K562 (cell line): ENCODE measurements around the gene GNAQ. TPM values are rescaled to one million over a fixed set of nuclear protein-coding genes. Genes with fewer than 3 reads are reported as not detected.

Source experiments
- ATAC-seq: fragments of 200-7000 bp; cut with Tn5 transposase; 3 replicates; pipeline ENCODE4 v1.9.1; 2020; ENCODE audit warnings: moderate library complexity
- BruUV-seq: library from RNA; stranded (reverse); fragments of 400-500 nt; replicated peaks from 2 replicates; lab custom pipeline; 2021; lab: Mats Ljungman, UMichigan
- CTCF ChIA-PET: fragments of 300-600 bp; formaldehyde crosslinking; extraction: SDS; loops from one replicate; lab custom pipeline; 2021; ENCODE audit warnings: low intra/inter-chr PET ratio; lab: Yijun Ruan, JAX
- POLR2A ChIA-PET: fragments of 300-600, 350-650 bp; sonication (Branson Sonifier 250); formaldehyde crosslinking; extraction: SDS; loops from one replicate; lab custom pipeline; 2021; ENCODE audit warnings: antibody characterized with exemption, inconsistent platforms; lab: Yijun Ruan, JAX
- DNase-seq, 4 experiments: peaks; one replicate each; pipeline versions ENCODE4 v3.0.0 to v3.0.0-alpha.2; 2011 to 2018; ENCODE audit warnings: low spot score in 3 of 4, mixed read lengths in 3 of 4; ENCODE audit errors: extremely low read depth in 1 of 4
- FAIRE-seq: peaks from 2 replicates; lab custom pipeline; 2011; peaks lifted over from hg19 to GRCh38; lab: Jason Lieb, UNC
- H2AFZ ChIP-seq: 2 replicates; pipeline ENCODE4 v1.6.0; 2011; ENCODE audit warnings: low read depth, low read length, control low read depth, inconsistent platforms
- H3K27ac ChIP-seq: fragments of 200-600 bp; 3 replicates; pipeline ENCODE4 v1.8.0; 2011; ENCODE audit warnings: low read depth, mild to moderate bottlenecking, control low read depth, inconsistent platforms, low read length, moderate library complexity, mixed read lengths; ENCODE audit errors: extremely low read depth
- H3K27me3 ChIP-seq, 2 experiments: fragments of 300-600 bp in 1 of 2; 2 replicates in 1 of 2; 3 replicates in 1 of 2; pipeline versions ENCODE4 v1.6.0 to v1.8.0; 2011; ENCODE audit warnings: inconsistent platforms in 2 of 2, low read length in 2 of 2, mild to moderate bottlenecking in 1 of 2, mixed read lengths in 1 of 2, moderate library complexity in 1 of 2; ENCODE audit not compliant: control insufficient read depth in 2 of 2, insufficient read depth in 2 of 2
- H3K36me3 ChIP-seq: fragments of 300-600 bp; 3 replicates; pipeline ENCODE4 v1.8.0; 2011; ENCODE audit warnings: mild to moderate bottlenecking, low read length, inconsistent platforms; ENCODE audit not compliant: control insufficient read depth, insufficient read depth
- H3K4me1 ChIP-seq, 2 experiments: fragments of 200-600 bp in 1 of 2; replicated peaks in 1 of 2; 2 replicates in 1 of 2; 3 replicates in 1 of 2; pipeline versions ENCODE4 v1.5.1 to v1.8.0; 2011; ENCODE audit warnings: inconsistent platforms in 2 of 2, low read length in 2 of 2, mild to moderate bottlenecking in 1 of 2, mixed read lengths in 1 of 2, moderate library complexity in 1 of 2; ENCODE audit not compliant: control insufficient read depth in 2 of 2, insufficient read depth in 2 of 2
- H3K4me2 ChIP-seq: 2 replicates; pipeline ENCODE4 v1.6.1; 2011; ENCODE audit warnings: low read length, control low read depth, inconsistent platforms, mixed read lengths; ENCODE audit not compliant: insufficient read depth
- H3K4me3 ChIP-seq: fragments of 200-600 bp; sonication (generic), shearing (Covaris generic); 2 replicates; pipeline ENCODE4 v1.5.1; 2016; ENCODE audit warnings: control low read depth, inconsistent platforms
- H3K79me2 ChIP-seq: fragments of 200-600 bp; 3 replicates; pipeline ENCODE4 v1.8.0; 2011; ENCODE audit warnings: low read length, inconsistent platforms; ENCODE audit not compliant: control insufficient read depth, insufficient read depth
- H3K9ac ChIP-seq, 2 experiments: 2 replicates each; pipeline versions ENCODE4 v1.6.0 to v1.6.1; 2011; ENCODE audit warnings: low read depth in 2 of 2, low read length in 2 of 2, control low read depth in 1 of 2, inconsistent platforms in 1 of 2, mild to moderate bottlenecking in 1 of 2, mixed read lengths in 1 of 2; ENCODE audit not compliant: insufficient read depth in 1 of 2
- H3K9me1 ChIP-seq: one replicate; pipeline ENCODE4 v1.6.0; 2011; ENCODE audit warnings: inconsistent platforms, mild to moderate bottlenecking, low read length, moderate library complexity; ENCODE audit not compliant: control insufficient read depth, insufficient read depth
- H3K9me3 ChIP-seq: replicated peaks from 2 replicates; pipeline ENCODE4 v1.5.1; 2011; ENCODE audit warnings: low read depth, low read length, inconsistent platforms; ENCODE audit not compliant: control insufficient read depth, insufficient read depth
- H4K20me1 ChIP-seq: replicated peaks from 2 replicates; pipeline ENCODE4 v1.6.1; 2011; ENCODE audit warnings: low read length, inconsistent platforms, mixed read lengths; ENCODE audit not compliant: control insufficient read depth, insufficient read depth
- ARID4B ChIP-seq: sonication (generic); formaldehyde crosslinking; IDR thresholded peaks from 2 replicates; pipeline ENCODE4 v1.8.0; 2022; ENCODE audit warnings: mild to moderate bottlenecking, missing genetic modification reagents
- CAMTA2 ChIP-seq: fragments of 250-450 bp; sonication (Bioruptor Pico); conservative IDR thresholded peaks from 2 replicates; pipeline ENCODE4 v1.5.1; 2022
- FOXO4 ChIP-seq: fragments of 450-650 bp; formaldehyde crosslinking; IDR thresholded peaks from 2 replicates; pipeline ENCODE4 v1.4.0; 2020; ENCODE audit warnings: mild to moderate bottlenecking, moderate library complexity
- PHF21A ChIP-seq: fragments of 450-650 bp; IDR thresholded peaks from 2 replicates; pipeline ENCODE4 v1.6.1; 2017; ENCODE audit warnings: low read depth, borderline replicate concordance
- RAD51 ChIP-seq: fragments of 450-650 bp; IDR thresholded peaks from 2 replicates; pipeline ENCODE4 v1.7.1; 2016; ENCODE audit warnings: low read depth, mild to moderate bottlenecking, borderline replicate concordance
- ZNF3 ChIP-seq: fragments of 250-450 bp; sonication (Bioruptor Pico); IDR thresholded peaks from 2 replicates; pipeline ENCODE4 v1.5.0; 2021; ENCODE audit warnings: mild to moderate bottlenecking, moderate library complexity
- WGBS: fragments of 100-300 bp; shearing (Covaris generic); methylation state at CpG from one replicate; pipeline ENCODE4 v1.1.6; 2016; ENCODE audit warnings: low coverage, mixed read lengths; ENCODE audit not compliant: insufficient coverage; ENCODE audit errors: missing lambda C conversion rate; 5-methylcytosine and 5-hydroxymethylcytosine counted together
- in situ Hi-C: fragments of 300-500 bp; cut with MboI; formaldehyde crosslinking; loops from 4 replicates; pipeline ENCODE4 v1.15.0; 2018; ENCODE audit warnings: inconsistent platforms, mixed read lengths
- intact Hi-C: fragments of 100-400 bp; cut with micrococcal nuclease; formaldehyde crosslinking; loops from 2 replicates; pipeline ENCODE4 v1.14.2; 2022
- polyA plus RNA-seq, 8 experiments: library from polyadenylated mRNA; depleted of rRNA in 4 of 8; stranded (reverse) in 5 of 8; unstranded in 3 of 8; fragments of >200 nt; fragmentation: Nextera tagmentation in 2 of 8; fragmentation: Illumina TruSeq in 1 of 8; extraction: Ambion mirVana in 2 of 8; extraction: Trizol in 1 of 8; gene quantifications; 2 replicates each; pipeline versions ENCODE4 v1.2.1 to v1.2.3, GENCODE V29; 2011 to 2014; ENCODE audit warnings: inconsistent platforms in 1 of 8, missing spikeins in 1 of 8
- total RNA-seq, 7 experiments: library from RNA; depleted of rRNA in 6 of 7; stranded (reverse); fragments of >200 nt in 6 of 7; fragmentation: Illumina TruSeq in 2 of 7; extraction: Trizol in 2 of 7; gene quantifications; 2 replicates each; pipeline versions ENCODE4 v1.2.1 to v1.2.3, GENCODE V29; 2011 to 2021; ENCODE audit warnings: low replicate concordance in 1 of 7

GNAQ gene
- total and polyA plus RNA-seq, 9 of the 15 experiments (the other 6 are each of a cell fraction or from before 2014, with no cell fraction given): 4.8 to 27.9 (median 17.5) TPM

- no peak overlapping the region for H3K9ac ChIP-seq
- no peak overlapping the region for H3K27ac ChIP-seq
- CTCF ChIA-PET: no interaction called here
- H3K4me2 ChIP-seq: no peak overlapping the region
- TF ChIP-seq ZNF3 (no peak), RAD51 (no peak), ARID4B (no peak), CAMTA2 (CRISPR knock-in tag) (no peak), PHF21A (no peak), FOXO4 (CRISPR knock-in tag) (no peak)
- TF ChIP-seq, all 486 proteins: peak for 0
- no peaks in the 10 kb centered on the region for H3K9me3 ChIP-seq
- H3K4me3 ChIP-seq: no peak overlapping the region
- H3K4me1 ChIP-seq: peaks cover 0 to 5% of the 10 kb centered on the region in 2 experiments; a peak in 2 of 5 replicates
- intact Hi-C loops (no loop called here), in situ Hi-C loops (no loop called here)
- no peaks in the 10 kb centered on the region for H3K27me3 ChIP-seq
- no peak for DNase-seq
- POLR2A ChIA-PET: no interaction called here
- H3K36me3 ChIP-seq: peaks cover 28% of the 10 kb centered on the region; the same call in 2 of the 3 replicates
- no peak for ATAC-seq
- WGBS: 94% methylated on average over 2 of the region's 3 CpGs
- FAIRE-seq: no peak
- H2AFZ ChIP-seq: no peak overlapping the region
- H3K9me1 ChIP-seq: no peaks in the 10 kb centered on the region
- BruUV-seq: no TSS peak
- H4K20me1 ChIP-seq: no peaks in the 10 kb centered on the region
- peaks cover 20% of the 10 kb centered on the region for H3K79me2 ChIP-seq
Measured at GRCh38 chr9:77802064-77802463, 229.5 kb downstream of the GNAQ start.
